Neural cell (in vitro differentiated cells): ENCODE measurements around the gene USP16.

ENCODE experiments used
- EP300 ChIP-seq: fragments of 450-650 bp; conservative IDR thresholded peaks from 2 replicates; pipeline ENCODE4 v1.6.1; 2014; ENCODE audit warnings: antibody characterized with exemption, mild to moderate bottlenecking, moderate library complexity; ENCODE audit not compliant: poor library complexity, severe bottlenecking
- EZH2 ChIP-seq: fragments of 200-600, 300-800 bp; shearing (Covaris generic), sonication (generic); IDR thresholded peaks from 2 replicates; pipeline ENCODE4 v1.6.1; 2014; ENCODE audit warnings: antibody characterized with exemption, low read length, borderline replicate concordance, mild to moderate bottlenecking; ENCODE audit not compliant: insufficient read depth, poor library complexity, severe bottlenecking
- POLR2AphosphoS5 ChIP-seq: IDR thresholded peaks from 2 replicates; pipeline ENCODE4 v1.6.1; 2012
- RAD21 ChIP-seq: fragments of 450-650 bp; conservative IDR thresholded peaks from 2 replicates; pipeline ENCODE4 v1.6.1; 2014; ENCODE audit warnings: antibody characterized with exemption, mild to moderate bottlenecking, moderate library complexity
- TAF1 ChIP-seq: IDR thresholded peaks from 2 replicates; pipeline ENCODE4 v1.6.1; 2012; ENCODE audit warnings: low read depth
- TF ChIP-seq, protein P1 (sequence below): fragments of 450-650 bp; IDR thresholded peaks from 2 replicates; pipeline ENCODE4 v1.5.1; 2014; ENCODE audit warnings: antibody characterized with exemption, mild to moderate bottlenecking, moderate library complexity; ENCODE audit not compliant: poor library complexity, severe bottlenecking
- TF ChIP-seq, protein P2 (sequence below): IDR thresholded peaks from 2 replicates; pipeline ENCODE4 v1.6.1; 2012; ENCODE audit warnings: borderline replicate concordance

DNA sequence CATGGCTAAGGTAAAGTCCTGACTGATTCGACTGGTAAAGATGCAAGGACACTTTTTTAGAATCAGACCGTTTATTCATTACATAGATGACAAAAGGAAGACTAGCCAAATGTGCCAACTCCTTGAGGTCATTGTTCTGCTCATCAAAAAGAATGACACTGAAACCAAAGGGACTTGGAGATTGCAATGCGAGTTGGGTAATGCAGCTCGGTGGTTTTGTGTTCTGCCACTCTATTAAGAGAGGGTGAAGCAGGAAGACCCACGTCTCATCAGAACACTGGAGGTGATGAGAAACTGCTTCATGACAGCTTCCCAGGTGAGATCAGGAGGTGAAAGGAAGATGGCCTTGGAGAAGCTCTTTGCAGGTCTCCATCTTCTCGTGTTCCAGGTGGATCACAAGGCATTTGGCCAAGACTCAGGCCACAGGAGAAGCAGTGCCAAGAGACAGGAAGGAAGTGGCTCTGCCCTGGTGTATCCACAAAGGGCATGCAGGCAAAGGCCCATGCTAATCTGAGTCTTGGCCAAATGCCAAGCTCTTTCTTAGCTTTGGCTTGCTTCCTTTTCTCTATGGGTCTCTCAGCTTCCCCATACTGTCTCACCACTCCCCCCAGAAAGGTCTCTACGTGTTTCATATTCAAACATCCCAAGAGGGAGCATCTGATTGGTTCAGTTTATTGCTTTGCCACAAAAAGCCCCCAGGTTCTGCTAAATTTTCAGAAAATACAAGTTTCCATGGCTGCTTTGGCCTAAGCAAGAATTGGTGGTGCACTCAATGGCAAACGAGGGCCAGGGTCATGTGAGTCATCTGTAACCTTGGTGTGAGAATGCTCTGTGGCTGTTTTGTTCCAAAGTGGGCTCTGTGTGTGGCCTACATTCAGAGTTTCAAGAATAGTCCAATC, 54.6 kb downstream of the USP16 start:
- TF ChIP-seq, protein P1, sequence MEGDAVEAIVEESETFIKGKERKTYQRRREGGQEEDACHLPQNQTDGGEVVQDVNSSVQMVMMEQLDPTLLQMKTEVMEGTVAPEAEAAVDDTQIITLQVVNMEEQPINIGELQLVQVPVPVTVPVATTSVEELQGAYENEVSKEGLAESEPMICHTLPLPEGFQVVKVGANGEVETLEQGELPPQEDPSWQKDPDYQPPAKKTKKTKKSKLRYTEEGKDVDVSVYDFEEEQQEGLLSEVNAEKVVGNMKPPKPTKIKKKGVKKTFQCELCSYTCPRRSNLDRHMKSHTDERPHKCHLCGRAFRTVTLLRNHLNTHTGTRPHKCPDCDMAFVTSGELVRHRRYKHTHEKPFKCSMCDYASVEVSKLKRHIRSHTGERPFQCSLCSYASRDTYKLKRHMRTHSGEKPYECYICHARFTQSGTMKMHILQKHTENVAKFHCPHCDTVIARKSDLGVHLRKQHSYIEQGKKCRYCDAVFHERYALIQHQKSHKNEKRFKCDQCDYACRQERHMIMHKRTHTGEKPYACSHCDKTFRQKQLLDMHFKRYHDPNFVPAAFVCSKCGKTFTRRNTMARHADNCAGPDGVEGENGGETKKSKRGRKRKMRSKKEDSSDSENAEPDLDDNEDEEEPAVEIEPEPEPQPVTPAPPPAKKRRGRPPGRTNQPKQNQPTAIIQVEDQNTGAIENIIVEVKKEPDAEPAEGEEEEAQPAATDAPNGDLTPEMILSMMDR: no peak
- TF ChIP-seq EP300 (no peak), POLR2AphosphoS5 (no peak), RAD21 (no peak), EZH2 (no peak), TAF1 (no peak)
- TF ChIP-seq, protein P2, sequence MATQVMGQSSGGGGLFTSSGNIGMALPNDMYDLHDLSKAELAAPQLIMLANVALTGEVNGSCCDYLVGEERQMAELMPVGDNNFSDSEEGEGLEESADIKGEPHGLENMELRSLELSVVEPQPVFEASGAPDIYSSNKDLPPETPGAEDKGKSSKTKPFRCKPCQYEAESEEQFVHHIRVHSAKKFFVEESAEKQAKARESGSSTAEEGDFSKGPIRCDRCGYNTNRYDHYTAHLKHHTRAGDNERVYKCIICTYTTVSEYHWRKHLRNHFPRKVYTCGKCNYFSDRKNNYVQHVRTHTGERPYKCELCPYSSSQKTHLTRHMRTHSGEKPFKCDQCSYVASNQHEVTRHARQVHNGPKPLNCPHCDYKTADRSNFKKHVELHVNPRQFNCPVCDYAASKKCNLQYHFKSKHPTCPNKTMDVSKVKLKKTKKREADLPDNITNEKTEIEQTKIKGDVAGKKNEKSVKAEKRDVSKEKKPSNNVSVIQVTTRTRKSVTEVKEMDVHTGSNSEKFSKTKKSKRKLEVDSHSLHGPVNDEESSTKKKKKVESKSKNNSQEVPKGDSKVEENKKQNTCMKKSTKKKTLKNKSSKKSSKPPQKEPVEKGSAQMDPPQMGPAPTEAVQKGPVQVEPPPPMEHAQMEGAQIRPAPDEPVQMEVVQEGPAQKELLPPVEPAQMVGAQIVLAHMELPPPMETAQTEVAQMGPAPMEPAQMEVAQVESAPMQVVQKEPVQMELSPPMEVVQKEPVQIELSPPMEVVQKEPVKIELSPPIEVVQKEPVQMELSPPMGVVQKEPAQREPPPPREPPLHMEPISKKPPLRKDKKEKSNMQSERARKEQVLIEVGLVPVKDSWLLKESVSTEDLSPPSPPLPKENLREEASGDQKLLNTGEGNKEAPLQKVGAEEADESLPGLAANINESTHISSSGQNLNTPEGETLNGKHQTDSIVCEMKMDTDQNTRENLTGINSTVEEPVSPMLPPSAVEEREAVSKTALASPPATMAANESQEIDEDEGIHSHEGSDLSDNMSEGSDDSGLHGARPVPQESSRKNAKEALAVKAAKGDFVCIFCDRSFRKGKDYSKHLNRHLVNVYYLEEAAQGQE: no peak
